A549 treated with AZD9567 at 1 μM for 4 hours (cell line): ENCODE data around the gene RPS6KL1. TPM values are rescaled to one million over a fixed set of nuclear protein-coding genes. Genes with fewer than 3 reads are reported as not detected.

Experiments
- total RNA-seq: library from RNA; stranded (reverse); fragments of 200-300 nt; extraction: Qiagen RNA extraction; gene quantifications from 5 replicates; pipeline ENCODE4 v1.2.3, GENCODE V29; 2022; ENCODE audit not compliant: insufficient read depth

Gene RPS6KL1
- total RNA-seq = 0.38 to 0.51 TPM (median 0.40 TPM) in 4 of 5 replicates, not detected in the other

DNA sequence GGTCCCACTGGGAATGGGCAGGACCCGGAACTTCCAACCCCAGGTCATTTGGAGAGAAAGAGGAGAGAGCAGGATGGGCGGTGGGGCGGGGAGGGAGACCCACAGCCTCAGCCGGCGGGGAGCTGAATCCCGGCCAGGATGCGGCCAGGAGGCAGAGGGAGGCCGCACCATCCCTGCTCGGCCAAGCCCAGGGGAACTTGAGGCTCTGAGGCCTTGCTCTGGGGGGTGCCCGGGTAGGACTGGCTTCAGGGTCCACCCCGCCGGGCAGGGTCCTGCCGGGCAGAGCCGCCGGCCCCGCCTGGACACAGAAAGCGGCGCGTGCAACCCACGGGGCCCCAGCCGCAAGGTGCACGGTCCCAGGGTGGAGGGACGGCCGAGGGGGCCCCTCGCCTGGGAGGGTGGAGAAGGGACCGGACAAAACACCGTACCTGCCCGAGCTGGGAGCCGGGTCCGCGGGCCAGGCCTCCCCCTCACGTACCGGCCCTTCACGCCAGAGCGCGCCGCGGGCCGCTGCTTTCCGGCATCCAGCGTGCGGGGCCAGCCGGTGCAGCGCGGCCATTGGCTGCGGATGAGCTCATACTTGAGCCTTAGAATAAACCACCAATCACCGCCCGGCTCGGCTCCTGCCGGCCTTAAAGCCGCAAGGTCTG is at the start of gene RPS6KL1:
Gene RPS6KL1 (minus strand): TSS at position 509 of the 650 bp plus-strand sequence. CDS start 1,719 bp downstream, outside the sequence.

GRCh38 chr14:74955229-74956026 is 32.4 kb upstream of the RPS6KL1 start, which contains the start of gene PGF:
PGF (minus strand) TSS chr14:74955597; CDS start chr14:74955242, 355 bp downstream.

DNA sequence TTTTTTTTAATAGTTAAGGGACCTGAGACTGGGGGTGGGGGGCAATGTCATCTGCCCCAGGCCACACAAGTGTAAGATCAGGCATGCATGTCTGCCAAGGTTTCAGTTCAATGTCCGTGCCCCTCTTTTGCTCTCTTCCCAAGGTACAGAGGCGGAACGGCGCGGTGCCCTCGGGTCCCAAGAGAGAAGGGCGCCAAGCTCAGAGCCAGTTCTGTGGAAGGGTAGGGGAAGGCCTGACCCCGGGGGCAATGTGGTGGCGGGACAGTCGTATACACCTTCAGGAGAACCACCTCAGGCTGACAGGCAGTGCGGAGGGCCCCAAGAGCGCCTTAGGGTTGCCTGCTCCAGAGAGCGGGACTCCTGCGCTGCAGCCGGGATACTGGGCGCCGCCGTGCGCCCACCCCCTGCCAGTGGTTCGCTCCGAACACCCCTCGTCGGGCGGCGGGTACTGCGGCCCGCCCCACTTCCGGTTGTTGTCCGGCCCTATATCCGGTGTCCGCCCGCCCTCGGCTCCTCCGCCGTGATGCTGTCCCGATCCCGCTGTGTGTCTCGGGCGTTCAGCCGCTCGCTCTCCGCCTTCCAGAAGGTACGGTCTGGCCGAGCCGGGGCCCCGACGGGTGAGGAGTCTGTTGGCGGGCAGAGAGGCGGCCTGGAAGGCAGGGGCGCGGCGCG is 41.5 kb downstream of the RPS6KL1 start, which contains the start of gene DLST:
Gene DLST (plus strand): TSS at position 486 of the 672 bp plus-strand sequence. CDS start 38 bp downstream, at position 524.

GRCh38 chr14:74875941-74876913 is 46.8 kb downstream of the RPS6KL1 start, which contains the start of gene PROX2:
PROX2 (minus strand) TSS chr14:74876145; CDS start chr14:74863834, 12,311 bp downstream.

Other genes starting within 250 kb of the RPS6KL1 start
- gene AREL1, start 210.2 kb downstream of the RPS6KL1 start, total RNA-seq = 19.8 to 27.4 TPM (median 25.8 TPM) in 5 replicates
- 44.0 to 48.6 TPM (median 46.9 TPM) in 5 replicates for gene FCF1, start 210.1 kb downstream of the RPS6KL1 start, total RNA-seq
- 34.0 to 39.0 TPM (median 35.8 TPM) in 5 replicates for gene YLPM1, start 159.9 kb downstream of the RPS6KL1 start, total RNA-seq
- not detected in 5 replicates for gene PROX2, start 47.1 kb downstream of the RPS6KL1 start, total RNA-seq
- 100 to 126 TPM (median 102 TPM) in 5 replicates for gene DLST, start 41.3 kb downstream of the RPS6KL1 start, total RNA-seq
- gene PGF, start 32.3 kb upstream of the RPS6KL1 start, total RNA-seq = 3.0 to 5.3 TPM (median 4.1 TPM) in 5 replicates
- gene EIF2B2, start 79.7 kb upstream of the RPS6KL1 start, total RNA-seq = 81.7 to 98.3 TPM (median 84.0 TPM) in 5 replicates
- gene MLH3, start 128.2 kb upstream of the RPS6KL1 start, total RNA-seq = 15.9 to 22.1 TPM (median 18.5 TPM) in 5 replicates
- gene ACYP1, start 140.8 kb upstream of the RPS6KL1 start, total RNA-seq = 21.9 to 27.6 TPM (median 26.0 TPM) in 5 replicates
- gene ZC2HC1C, start 146.4 kb upstream of the RPS6KL1 start, total RNA-seq = 2.6 to 6.9 TPM (median 3.6 TPM) in 5 replicates
- 28.5 to 37.9 TPM (median 35.4 TPM) in 5 replicates for gene NEK9, start 203.8 kb upstream of the RPS6KL1 start, total RNA-seq